ENCODE measurements around the gene ENTR1. TPM values are rescaled to one million over a fixed set of nuclear protein-coding genes. Genes with fewer than 3 reads are reported as not detected.

ENTR1 gene
- total and polyA plus RNA-seq, 2 of the 4 experiments (the other 2 are of a cell fraction), result 14.5 to 37.3 TPM

- Histone ChIP-seq H2AFZ (replicated peaks; ENCODE audit: low read length, poor library complexity) (no peak overlapping the region), H3K4ac (ENCODE audit: low read depth, low read length) (no peak overlapping the region), H3K27me3 (ENCODE audit: control insufficient read depth, insufficient read depth, low read length) (no peaks in the 10 kb centered on the region), H3K14ac (replicated peaks; ENCODE audit: low read depth, low read length) (no peak overlapping the region), H4K5ac (ENCODE audit: low read depth, low read length) (no peak overlapping the region), H3K4me3 (ENCODE audit: insufficient read depth, low read depth, low read length) (no peak overlapping the region), H3K9me3 (ENCODE audit: control insufficient read depth, insufficient read depth, low read length) (no peaks in the 10 kb centered on the region), H3K9me1 (ENCODE audit: insufficient read depth, low read length) (peaks cover 8% of the 10 kb centered on the region; the same call in 1 of the 2 replicates), H4K91ac (ENCODE audit: insufficient read depth, low read depth, low read length) (no peak overlapping the region), H3K23ac (ENCODE audit: low read depth, low read length) (no peak overlapping the region), H3K18ac (ENCODE audit: low read depth, low read length) (no peak overlapping the region), H3K36me3 (ENCODE audit: control insufficient read depth, insufficient read depth, low read length) (peaks cover 72% of the 10 kb centered on the region), H2BK5ac (ENCODE audit: low read depth, low read length, poor library complexity, severe bottlenecking) (no peak overlapping the region), H4K8ac (ENCODE audit: low read depth in 2 of 2, low read length in 2 of 2) (no peak overlapping the region), H3K79me1 (ENCODE audit: low read depth in 1 of 2, low read length in 2 of 2) (peaks cover 10 to 47% of the 10 kb centered on the region in 2 experiments), H3K9ac (ENCODE audit: low read depth, low read length) (no peak overlapping the region), H2AK5ac (ENCODE audit: low read depth, low read length) (no peak overlapping the region), H3K4me2 (ENCODE audit: low read depth, low read length) (no peak overlapping the region), H3K27ac (ENCODE audit: insufficient read depth, low read length) (no peak overlapping the region), H2BK15ac (ENCODE audit: low read depth, low read length) (no peak overlapping the region), H2BK120ac (ENCODE audit: low read depth, low read length) (no peak overlapping the region), H3K56ac (ENCODE audit: extremely low read depth, insufficient read depth, low read length) (no peak overlapping the region), H3K4me1 (ENCODE audit: control insufficient read depth, insufficient read depth, low read length) (peaks cover 5% of the 10 kb centered on the region), H2BK20ac (ENCODE audit: low read depth, low read length) (no peak overlapping the region), H4K20me1 (ENCODE audit: insufficient read depth, low read length) (peaks cover 21% of the 10 kb centered on the region), H2AK9ac (replicated peaks; ENCODE audit: low read depth, low read length, poor library complexity) (no peak overlapping the region)
- DNase-seq (peak; percentile 41), ATAC-seq (ENCODE audit: low read depth) (peak; percentile 53; the same call in 1 of the 2 replicates)
- BruUV-seq (replicated peaks), result no TSS peak
- TF ChIP-seq SMC3 (IDR thresholded peaks at IDR 0.05; ENCODE audit: low read depth, low read length), result no peak
- no peak for TF ChIP-seq CEBPB (IDR thresholded peaks at IDR 0.05; ENCODE audit: low read depth, low read length)
- TF ChIP-seq RAD21 (IDR thresholded peaks at IDR 0.05; ENCODE audit: low read length), result no peak
- TF ChIP-seq POLR2A (IDR thresholded peaks at IDR 0.05; ENCODE audit: low read depth, low read length), result no peak
- TF ChIP-seq RFX5 (IDR thresholded peaks at IDR 0.05; ENCODE audit: low read depth, low read length), result no peak
- no peak for TF ChIP-seq BHLHE40 (IDR thresholded peaks at IDR 0.05; ENCODE audit: low read depth, low read length)
- no peak for TF ChIP-seq RCOR1 (IDR thresholded peaks at IDR 0.05; ENCODE audit: insufficient replicate concordance, low read length)
- TF ChIP-seq FOS (IDR thresholded peaks at IDR 0.05; ENCODE audit: low read depth, low read length), result no peak
- TF ChIP-seq CHD1 (IDR thresholded peaks at IDR 0.05; ENCODE audit: low read depth, low read length), result no peak
- no peak for TF ChIP-seq NFE2L2 (IDR thresholded peaks at IDR 0.05; ENCODE audit: low read depth, low read length)
- TF ChIP-seq CTCF (conservative IDR thresholded peaks at IDR 0.05; ENCODE audit: low read depth, low read length), result no peak
- no peak for TF ChIP-seq MAFK (IDR thresholded peaks at IDR 0.05; ENCODE audit: low read depth, low read length)
- TF ChIP-seq ELK1 (IDR thresholded peaks at IDR 0.05; ENCODE audit: borderline replicate concordance, low read depth, low read length), result no peak
- no peak for TF ChIP-seq MAZ (IDR thresholded peaks at IDR 0.05; ENCODE audit: borderline replicate concordance, low read depth, low read length)
- TF ChIP-seq USF2 (IDR thresholded peaks at IDR 0.05; ENCODE audit: low read depth, low read length), result no peak
- TF ChIP-seq MXI1 (IDR thresholded peaks at IDR 0.05; ENCODE audit: borderline replicate concordance, low read depth, low read length), result no peak
- in situ Hi-C loops (cut with MboI; ENCODE audit: low sequenced_read_pairs) (no loop called here), dilution Hi-C loops (cut with HindIII; ENCODE audit: low sequenced_read_pairs, unreplicated experiment) (no loop called here), intact Hi-C loops (cut with micrococcal nuclease) (no loop called here)
- POLR2A ChIA-PET (ENCODE audit: unreplicated experiment), result no interaction called here
- CTCF ChIA-PET, result no interaction called here
- no CpG with 5 or more reads among the region's 8 CpGs for WGBS, 2 experiments (ENCODE audit: extremely low coverage in 2 of 2, insufficient read length in 1 of 2)
Observed at GRCh38 chr9:136416427-136416826, 6.0 kb upstream of the ENTR1 start.

Measured in IMR-90 (cell line).